IPS-18a (cell line): Measurements from ENCODE around the gene MYZAP.

Experiments used
- H3K27ac ChIP-seq: one replicate; pipeline ENCODE4 v1.5.1; 2013; ENCODE audit warnings: low read length
- H3K27me3 ChIP-seq: one replicate; pipeline ENCODE4 v1.6.1; 2013; ENCODE audit warnings: mild to moderate bottlenecking, low read length; ENCODE audit not compliant: control insufficient read depth, insufficient read depth
- H3K36me3 ChIP-seq: one replicate; pipeline ENCODE4 v1.6.1; 2013; ENCODE audit warnings: low read depth, low read length; ENCODE audit not compliant: control insufficient read depth
- H3K4me1 ChIP-seq: one replicate; pipeline ENCODE4 v1.6.1; 2013; ENCODE audit warnings: low read depth, low read length; ENCODE audit not compliant: control insufficient read depth
- H3K4me3 ChIP-seq: one replicate; pipeline ENCODE4 v1.5.1; 2013; ENCODE audit warnings: low read length
- H3K9ac ChIP-seq: one replicate; pipeline ENCODE4 v1.6.1; 2013; ENCODE audit warnings: mild to moderate bottlenecking, low read length, moderate library complexity
- H3K9me3 ChIP-seq: one replicate; pipeline ENCODE4 v1.6.1; 2013; ENCODE audit warnings: low read depth, low read length; ENCODE audit not compliant: control insufficient read depth

Gene MYZAP

GRCh38 chr15:57635300-57635909 is 43.7 kb downstream of the MYZAP start:
- no peaks in the 10 kb centered on the region for H3K4me1 ChIP-seq
- H3K9ac ChIP-seq = no peak overlapping the region
- H3K9me3 ChIP-seq = no peaks in the 10 kb centered on the region
- no peaks in the 10 kb centered on the region for H3K27me3 ChIP-seq
- H3K4me3 ChIP-seq = no peak overlapping the region
- no peak overlapping the region for H3K27ac ChIP-seq
- no peaks in the 10 kb centered on the region for H3K36me3 ChIP-seq

- no peaks in the 10 kb centered on the region for H3K36me3 ChIP-seq
- no peaks in the 10 kb centered on the region for H3K4me1 ChIP-seq
- no peak overlapping the region for H3K9ac ChIP-seq
- H3K4me3 ChIP-seq = no peak overlapping the region
- H3K27me3 ChIP-seq = no peaks in the 10 kb centered on the region
- H3K27ac ChIP-seq = no peak overlapping the region
- H3K9me3 ChIP-seq = no peaks in the 10 kb centered on the region
Observed at GRCh38 chr15:57637846-57638245, 46.1 kb downstream of the MYZAP start.

GRCh38 chr15:57639306-57639705 is 47.6 kb downstream of the MYZAP start:
- Histone ChIP-seq H3K9me3 (no peaks in the 10 kb centered on the region), H3K4me3 (no peak overlapping the region), H3K27me3 (no peaks in the 10 kb centered on the region), H3K9ac (no peak overlapping the region), H3K36me3 (no peaks in the 10 kb centered on the region), H3K27ac (no peak overlapping the region), H3K4me1 (no peaks in the 10 kb centered on the region)

- Histone ChIP-seq H3K27ac (no peak overlapping the region), H3K36me3 (no peaks in the 10 kb centered on the region), H3K9ac (no peak overlapping the region), H3K9me3 (no peaks in the 10 kb centered on the region), H3K27me3 (no peaks in the 10 kb centered on the region), H3K4me1 (no peaks in the 10 kb centered on the region), H3K4me3 (no peak overlapping the region)
Observed at GRCh38 chr15:57640930-57641682, 49.4 kb downstream of the MYZAP start.

GRCh38 chr15:57643826-57644225 is 52.1 kb downstream of the MYZAP start:
- no peaks in the 10 kb centered on the region for H3K27me3 ChIP-seq
- no peak overlapping the region for H3K27ac ChIP-seq
- H3K36me3 ChIP-seq = no peaks in the 10 kb centered on the region
- H3K9ac ChIP-seq = no peak overlapping the region
- no peaks in the 10 kb centered on the region for H3K4me1 ChIP-seq
- no peaks in the 10 kb centered on the region for H3K9me3 ChIP-seq
- no peak overlapping the region for H3K4me3 ChIP-seq

- H3K27ac ChIP-seq = no peak overlapping the region
- no peaks in the 10 kb centered on the region for H3K9me3 ChIP-seq
- no peaks in the 10 kb centered on the region for H3K36me3 ChIP-seq
- no peak overlapping the region for H3K9ac ChIP-seq
- no peak overlapping the region for H3K4me3 ChIP-seq
- H3K27me3 ChIP-seq = no peaks in the 10 kb centered on the region
- no peaks in the 10 kb centered on the region for H3K4me1 ChIP-seq
Observed at GRCh38 chr15:57646087-57646486, 54.4 kb downstream of the MYZAP start.

- no peaks in the 10 kb centered on the region for H3K36me3 ChIP-seq
- no peak overlapping the region for H3K9ac ChIP-seq
- no peaks in the 10 kb centered on the region for H3K9me3 ChIP-seq
- H3K4me1 ChIP-seq = no peaks in the 10 kb centered on the region
- H3K27me3 ChIP-seq = no peaks in the 10 kb centered on the region
- H3K27ac ChIP-seq = no peak overlapping the region
- H3K4me3 ChIP-seq = no peak overlapping the region
Observed at GRCh38 chr15:57647071-57647790, 55.5 kb downstream of the MYZAP start.

- no peak overlapping the region for H3K4me3 ChIP-seq
- no peak overlapping the region for H3K27ac ChIP-seq
- H3K36me3 ChIP-seq = no peaks in the 10 kb centered on the region
- no peaks in the 10 kb centered on the region for H3K27me3 ChIP-seq
- no peaks in the 10 kb centered on the region for H3K9me3 ChIP-seq
- H3K4me1 ChIP-seq = no peaks in the 10 kb centered on the region
- H3K9ac ChIP-seq = no peak overlapping the region
Observed at GRCh38 chr15:57647791-57648130, 56.1 kb downstream of the MYZAP start.

GRCh38 chr15:57649138-57649537 is 57.4 kb downstream of the MYZAP start:
- Histone ChIP-seq H3K4me3 (no peak overlapping the region), H3K36me3 (no peaks in the 10 kb centered on the region), H3K27ac (no peak overlapping the region), H3K27me3 (no peaks in the 10 kb centered on the region), H3K9me3 (no peaks in the 10 kb centered on the region), H3K4me1 (no peaks in the 10 kb centered on the region), H3K9ac (no peak overlapping the region)

- H3K9me3 ChIP-seq = no peaks in the 10 kb centered on the region
- H3K27me3 ChIP-seq = no peaks in the 10 kb centered on the region
- H3K9ac ChIP-seq = no peak overlapping the region
- H3K4me1 ChIP-seq = no peaks in the 10 kb centered on the region
- no peak overlapping the region for H3K27ac ChIP-seq
- no peaks in the 10 kb centered on the region for H3K36me3 ChIP-seq
- H3K4me3 ChIP-seq = no peak overlapping the region
Observed at GRCh38 chr15:57651445-57651844, 59.7 kb downstream of the MYZAP start.

GRCh38 chr15:57652481-57652880 is 60.8 kb downstream of the MYZAP start:
- Histone ChIP-seq H3K4me3 (no peak overlapping the region), H3K36me3 (no peaks in the 10 kb centered on the region), H3K9ac (no peak overlapping the region), H3K9me3 (no peaks in the 10 kb centered on the region), H3K4me1 (no peaks in the 10 kb centered on the region), H3K27me3 (no peaks in the 10 kb centered on the region), H3K27ac (no peak overlapping the region)
